Fibroblast of mammary gland (primary cell): ENCODE data around the gene EPN3.

Experiments
- DNase-seq: peaks from one replicate; pipeline ENCODE4 v3.0.0-alpha.2; 2010; ENCODE audit warnings: low read depth
- H3K4me3 ChIP-seq: 2 replicates; pipeline ENCODE4 v1.5.1; 2011; ENCODE audit warnings: low read depth, mild to moderate bottlenecking, low read length, moderate library complexity; ENCODE audit not compliant: control insufficient read depth
- CTCF ChIP-seq: conservative IDR thresholded peaks from 2 replicates; pipeline ENCODE4 v1.5.1; 2011; ENCODE audit warnings: low read depth, low read length, inconsistent platforms; ENCODE audit not compliant: control insufficient read depth, insufficient read depth

Gene EPN3

GRCh38 chr17:50548831-50549230, 16.3 kb downstream of the EPN3 start:
- DNase-seq: no peak
- TF ChIP-seq CTCF: no peak
- no peak overlapping the region for H3K4me3 ChIP-seq

GRCh38 chr17:50549256-50549941, 16.9 kb downstream of the EPN3 start:
- no peak overlapping the region for H3K4me3 ChIP-seq
- DNase-seq: no peak
- TF ChIP-seq CTCF: no peak

GRCh38 chr17:50549969-50550368, 17.4 kb downstream of the EPN3 start:
- no peak overlapping the region for H3K4me3 ChIP-seq
- no peak for TF ChIP-seq CTCF
- DNase-seq: no peak

- no peak overlapping the region for H3K4me3 ChIP-seq
- peak; percentile 87 for TF ChIP-seq CTCF
- DNase-seq: peak; percentile 92
Observed at GRCh38 chr17:50550661-50551432, 18.3 kb downstream of the EPN3 start.

GRCh38 chr17:50551433-50551815, 18.9 kb downstream of the EPN3 start:
- no peak overlapping the region for H3K4me3 ChIP-seq
- no peak for TF ChIP-seq CTCF
- no peak for DNase-seq

GRCh38 chr17:50551884-50552283, 19.3 kb downstream of the EPN3 start:
- no peak for DNase-seq
- no peak overlapping the region for H3K4me3 ChIP-seq
- no peak for TF ChIP-seq CTCF
